PFSK-1 (cell line): ENCODE results near the gene PHACTR3.

Source experiments
- FOXP2 ChIP-seq: optimal IDR thresholded peaks from 2 replicates; pipeline ENCODE3; 2011; ENCODE audit warnings: borderline replicate concordance, control low read depth, inconsistent platforms; ENCODE audit not compliant: insufficient read depth; ENCODE audit errors: extremely low read length, extremely low read depth
- POLR2AphosphoS5 ChIP-seq: IDR thresholded peaks from 2 replicates; pipeline ENCODE4 v1.6.1; 2012; ENCODE audit warnings: low read depth, mild to moderate bottlenecking, control low read depth, low read length, moderate library complexity
- SIN3A ChIP-seq: IDR thresholded peaks from 2 replicates; pipeline ENCODE4 v1.6.1; 2012; ENCODE audit warnings: mild to moderate bottlenecking, low read length, moderate library complexity, borderline replicate concordance; ENCODE audit not compliant: insufficient read depth
- TAF1 ChIP-seq: IDR thresholded peaks from 2 replicates; pipeline ENCODE4 v1.6.1; 2012; ENCODE audit warnings: low read length, control low read depth, borderline replicate concordance; ENCODE audit not compliant: insufficient read depth
- TF ChIP-seq, protein P1 (sequence below), 2 experiments: IDR thresholded peaks; 2 replicates each; pipeline versions ENCODE4 v1.6.1 to v1.8.0; 2011 to 2012; ENCODE audit warnings: low read depth in 2 of 2, low read length in 2 of 2, control low read depth in 1 of 2, inconsistent platforms in 1 of 2, mild to moderate bottlenecking in 1 of 2, moderate library complexity in 1 of 2; ENCODE audit not compliant: insufficient read depth in 1 of 2

The PHACTR3 gene

DNA sequence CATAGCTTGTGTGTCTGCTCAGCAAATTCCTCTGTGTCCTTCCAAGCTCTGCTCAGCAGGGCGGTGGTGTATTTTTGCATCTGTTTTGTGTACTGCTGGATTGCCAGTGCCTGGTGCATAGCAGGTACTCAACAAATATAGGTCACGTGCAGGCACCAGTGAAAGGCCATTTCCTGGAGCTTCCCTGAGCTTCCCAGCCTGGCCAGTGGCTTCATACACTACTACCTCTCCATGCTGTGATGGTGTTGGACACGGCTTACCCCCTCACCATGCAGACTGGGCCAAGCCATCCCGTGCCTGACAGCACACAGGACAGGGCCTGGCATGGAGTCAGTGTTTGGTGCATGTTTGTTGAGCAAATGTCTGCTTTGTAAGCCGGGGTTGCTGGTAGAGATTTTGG is 7.7 kb upstream of the PHACTR3 start:
- no peak for TF ChIP-seq TAF1
- TF ChIP-seq SIN3A: no peak
- no peak for TF ChIP-seq FOXP2
- TF ChIP-seq POLR2AphosphoS5: no peak
- TF ChIP-seq, protein P1, sequence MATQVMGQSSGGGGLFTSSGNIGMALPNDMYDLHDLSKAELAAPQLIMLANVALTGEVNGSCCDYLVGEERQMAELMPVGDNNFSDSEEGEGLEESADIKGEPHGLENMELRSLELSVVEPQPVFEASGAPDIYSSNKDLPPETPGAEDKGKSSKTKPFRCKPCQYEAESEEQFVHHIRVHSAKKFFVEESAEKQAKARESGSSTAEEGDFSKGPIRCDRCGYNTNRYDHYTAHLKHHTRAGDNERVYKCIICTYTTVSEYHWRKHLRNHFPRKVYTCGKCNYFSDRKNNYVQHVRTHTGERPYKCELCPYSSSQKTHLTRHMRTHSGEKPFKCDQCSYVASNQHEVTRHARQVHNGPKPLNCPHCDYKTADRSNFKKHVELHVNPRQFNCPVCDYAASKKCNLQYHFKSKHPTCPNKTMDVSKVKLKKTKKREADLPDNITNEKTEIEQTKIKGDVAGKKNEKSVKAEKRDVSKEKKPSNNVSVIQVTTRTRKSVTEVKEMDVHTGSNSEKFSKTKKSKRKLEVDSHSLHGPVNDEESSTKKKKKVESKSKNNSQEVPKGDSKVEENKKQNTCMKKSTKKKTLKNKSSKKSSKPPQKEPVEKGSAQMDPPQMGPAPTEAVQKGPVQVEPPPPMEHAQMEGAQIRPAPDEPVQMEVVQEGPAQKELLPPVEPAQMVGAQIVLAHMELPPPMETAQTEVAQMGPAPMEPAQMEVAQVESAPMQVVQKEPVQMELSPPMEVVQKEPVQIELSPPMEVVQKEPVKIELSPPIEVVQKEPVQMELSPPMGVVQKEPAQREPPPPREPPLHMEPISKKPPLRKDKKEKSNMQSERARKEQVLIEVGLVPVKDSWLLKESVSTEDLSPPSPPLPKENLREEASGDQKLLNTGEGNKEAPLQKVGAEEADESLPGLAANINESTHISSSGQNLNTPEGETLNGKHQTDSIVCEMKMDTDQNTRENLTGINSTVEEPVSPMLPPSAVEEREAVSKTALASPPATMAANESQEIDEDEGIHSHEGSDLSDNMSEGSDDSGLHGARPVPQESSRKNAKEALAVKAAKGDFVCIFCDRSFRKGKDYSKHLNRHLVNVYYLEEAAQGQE (IDR thresholded peaks at IDR 0.05; ENCODE audit: insufficient read depth in 1 of 2, low read depth in 2 of 2, low read length in 2 of 2): no peak

DNA sequence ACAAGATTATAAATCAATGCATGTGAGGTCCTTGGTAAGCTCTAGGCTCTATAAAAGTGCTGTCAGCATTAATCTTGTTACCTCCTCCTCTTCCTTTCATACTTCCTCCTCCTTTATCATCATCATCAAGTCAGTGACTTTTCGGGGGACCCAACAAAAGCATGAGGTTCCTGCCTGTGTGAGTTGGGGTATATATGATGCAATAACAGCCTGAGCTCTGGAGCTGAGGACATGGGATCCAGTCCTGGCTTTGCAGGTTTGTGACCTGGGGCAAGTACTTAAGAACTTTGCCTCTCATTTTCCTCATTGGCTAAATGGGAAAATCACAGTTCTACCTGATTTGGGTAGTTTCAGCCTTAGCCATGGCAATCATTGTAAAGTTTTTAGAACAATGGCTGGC is 7.1 kb upstream of the PHACTR3 start:
- TF ChIP-seq POLR2AphosphoS5 (no peak), SIN3A (no peak), FOXP2 (no peak), TAF1 (no peak)
- TF ChIP-seq, protein P1 (IDR thresholded peaks at IDR 0.05; ENCODE audit: insufficient read depth in 1 of 2, low read depth in 2 of 2, low read length in 2 of 2): no peak

DNA sequence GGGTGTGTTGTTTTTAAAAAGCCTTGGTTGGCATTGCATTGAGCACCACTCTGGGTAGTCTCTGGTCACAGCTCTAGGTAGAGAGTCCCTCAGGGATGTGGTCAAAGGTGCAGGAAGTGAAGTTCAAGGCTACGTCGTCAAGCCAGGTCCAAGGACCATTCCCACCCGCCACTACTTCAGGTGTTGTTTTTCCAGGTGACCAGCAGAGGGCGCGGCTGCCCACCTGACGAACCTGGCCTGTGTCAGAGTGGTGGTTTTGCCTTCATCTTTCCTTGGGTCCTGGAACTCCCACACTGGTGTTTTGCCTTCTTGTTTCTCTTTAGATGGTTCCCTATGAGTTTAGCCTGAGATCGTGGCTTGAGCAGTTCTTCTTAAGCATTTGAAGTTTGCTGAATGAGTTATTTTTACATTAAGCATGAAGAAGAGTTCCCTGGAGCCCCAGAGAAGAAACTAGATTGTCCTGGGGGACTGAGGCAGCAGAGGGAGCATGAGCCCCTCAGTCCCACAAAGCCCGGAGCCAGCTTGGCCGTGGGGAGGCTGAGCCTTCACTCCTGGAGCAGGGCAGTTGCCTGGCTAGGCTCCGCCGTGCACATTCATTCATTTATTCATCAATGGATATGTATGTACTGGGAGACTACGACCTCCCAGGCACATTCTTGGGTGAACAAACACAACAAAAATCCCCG is 5.6 kb upstream of the PHACTR3 start:
- no peak for TF ChIP-seq TAF1

DNA sequence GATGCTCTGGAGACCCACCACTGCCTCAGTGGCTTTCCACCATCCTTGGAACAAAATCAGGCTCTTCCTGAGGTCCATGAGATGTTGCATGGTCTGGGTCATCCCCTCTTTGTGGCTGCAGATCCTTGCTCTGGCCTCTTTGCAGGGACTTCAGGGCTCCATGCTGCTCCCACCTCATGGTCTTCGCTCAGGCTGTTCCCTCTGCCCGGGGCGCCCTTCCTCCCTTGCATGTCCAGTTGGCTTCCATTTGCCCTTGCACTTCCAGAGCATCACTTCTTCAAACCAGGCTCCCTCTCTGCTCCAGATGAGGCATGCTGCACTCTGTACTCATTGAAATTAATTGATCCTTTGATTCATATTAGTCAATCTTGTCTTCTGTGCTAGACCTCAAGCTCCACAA is 4.4 kb upstream of the PHACTR3 start:
- no peak for TF ChIP-seq SIN3A
- TF ChIP-seq FOXP2: no peak
- TF ChIP-seq POLR2AphosphoS5: no peak
- TF ChIP-seq, protein P1 (IDR thresholded peaks at IDR 0.05; ENCODE audit: insufficient read depth in 1 of 2, low read depth in 2 of 2, low read length in 2 of 2): no peak
- TF ChIP-seq TAF1: no peak

DNA sequence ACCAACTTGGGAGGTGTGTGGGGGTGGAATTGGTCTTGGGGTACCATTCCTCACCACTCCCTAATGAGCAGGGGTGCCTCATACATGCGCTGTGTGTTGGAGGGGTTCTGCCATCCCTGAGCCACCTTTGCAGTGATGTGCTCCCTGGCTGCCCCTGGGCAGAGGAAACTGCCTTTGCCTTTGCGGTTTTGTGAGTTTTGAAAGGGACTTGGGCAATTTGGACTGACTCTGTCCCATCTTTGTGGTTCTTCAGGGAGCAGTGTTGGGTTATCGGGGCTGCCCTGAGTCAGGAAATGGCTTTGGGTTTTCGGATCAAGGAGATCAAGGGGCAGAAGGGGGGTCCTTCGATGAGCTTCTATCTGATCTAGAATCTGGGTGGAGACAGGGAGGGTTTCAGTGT is 3.9 kb upstream of the PHACTR3 start:
- TF ChIP-seq FOXP2: no peak
- no peak for TF ChIP-seq POLR2AphosphoS5
- no peak for TF ChIP-seq TAF1
- TF ChIP-seq SIN3A: no peak
- TF ChIP-seq, protein P1 (IDR thresholded peaks at IDR 0.05; ENCODE audit: insufficient read depth in 1 of 2, low read depth in 2 of 2, low read length in 2 of 2): no peak
